Skeletal muscle tissue (tissue), 4 donors: Measurements from ENCODE around the gene SORCS1. TPM values are rescaled to one million over a fixed set of nuclear protein-coding genes. Genes with fewer than 3 reads are reported as not detected.

ENCODE experiments used
- H3K27ac ChIP-seq: one replicate; pipeline ENCODE4 v1.7.0; 2013; ENCODE audit warnings: mild to moderate bottlenecking, low read depth, low read length, inconsistent platforms
- H3K27me3 ChIP-seq, 3 donors: one replicate each; pipeline ENCODE4 v1.7.0; 2013; ENCODE audit warnings: low read length in 3 of 3; ENCODE audit not compliant: control insufficient read depth in 3 of 3, insufficient read depth in 3 of 3
- H3K36me3 ChIP-seq, 3 donors: one replicate each; pipeline ENCODE4 v1.7.0; 2013; ENCODE audit warnings: low read length in 3 of 3; ENCODE audit not compliant: control insufficient read depth in 3 of 3, insufficient read depth in 3 of 3
- H3K4me1 ChIP-seq, 3 donors: one replicate each; pipeline ENCODE4 v1.7.0; 2013; ENCODE audit warnings: low read length in 3 of 3, mild to moderate bottlenecking in 3 of 3; ENCODE audit not compliant: control insufficient read depth in 3 of 3, insufficient read depth in 3 of 3
- H3K4me3 ChIP-seq, 3 donors: one replicate each; pipeline ENCODE4 v1.7.0; 2013; ENCODE audit warnings: low read length in 3 of 3
- H3K9ac ChIP-seq, 3 donors: one replicate each; pipeline ENCODE4 v1.7.0; 2013; ENCODE audit warnings: low read length in 3 of 3, mild to moderate bottlenecking in 3 of 3, moderate library complexity in 2 of 3, low read depth in 1 of 3
- H3K9me3 ChIP-seq, 3 donors: one replicate each; pipeline ENCODE4 v1.7.0; 2013; ENCODE audit warnings: low read length in 3 of 3; ENCODE audit not compliant: control insufficient read depth in 3 of 3
- total RNA-seq: library from RNA; depleted of rRNA; stranded (reverse); fragments of >200 nt; gene quantifications from one replicate; pipeline ENCODE4 v1.2.3, GENCODE V29; 2014
- donor health status: Osteomylitis.

SORCS1 gene
- total RNA-seq, 1 donor from 2014 or later, result 4.2 TPM

- Histone ChIP-seq H3K9me3 (no peaks in the 10 kb centered on the region), H3K9ac (no peak overlapping the region), H3K27me3 (no peaks in the 10 kb centered on the region), H3K4me3 (no peak overlapping the region), H3K4me1 (no peaks in the 10 kb centered on the region), H3K27ac (no peak overlapping the region), H3K36me3 (no peaks in the 10 kb centered on the region)
These were observed 417.6 kb downstream of the SORCS1 start for GRCh38 chr10:106746868-106747267.

- no peak overlapping the region for H3K27ac ChIP-seq
- no peak overlapping the region for H3K4me3 ChIP-seq
- no peaks in the 10 kb centered on the region for H3K27me3 ChIP-seq
- H3K9me3 ChIP-seq, result no peaks in the 10 kb centered on the region
- no peaks in the 10 kb centered on the region for H3K4me1 ChIP-seq
- H3K36me3 ChIP-seq, result no peaks in the 10 kb centered on the region
- H3K9ac ChIP-seq, result no peak overlapping the region
These were observed 423.4 kb downstream of the SORCS1 start for GRCh38 chr10:106741006-106741530.

- no peak overlapping the region for H3K9ac ChIP-seq
- H3K36me3 ChIP-seq, result no peaks in the 10 kb centered on the region
These were observed 424.4 kb downstream of the SORCS1 start for GRCh38 chr10:106740071-106740470.

GRCh38 chr10:106734220-106734619 lies 430.3 kb downstream of the SORCS1 start:
- Histone ChIP-seq H3K9ac (no peak overlapping the region), H3K4me1 (no peaks in the 10 kb centered on the region), H3K27ac (no peak overlapping the region)

More at GRCh38 chr10:106740071-106740470, 424.4 kb downstream of the SORCS1 start:
- no peak overlapping the region for H3K27ac ChIP-seq
- H3K4me3 ChIP-seq, result no peak overlapping the region
- no peaks in the 10 kb centered on the region for H3K27me3 ChIP-seq
- H3K9me3 ChIP-seq, result no peaks in the 10 kb centered on the region
- H3K4me1 ChIP-seq, result no peaks in the 10 kb centered on the region

GRCh38 chr10:106728232-106728631 lies 436.3 kb downstream of the SORCS1 start:
- Histone ChIP-seq H3K9ac (no peak overlapping the region), H3K4me3 (no peak overlapping the region), H3K9me3 (no peaks in the 10 kb centered on the region), H3K27ac (no peak overlapping the region), H3K27me3 (no peaks in the 10 kb centered on the region), H3K36me3 (no peaks in the 10 kb centered on the region), H3K4me1 (no peaks in the 10 kb centered on the region)

More at GRCh38 chr10:106734220-106734619, 430.3 kb downstream of the SORCS1 start:
- Histone ChIP-seq H3K9me3 (no peaks in the 10 kb centered on the region), H3K27me3 (no peaks in the 10 kb centered on the region), H3K4me3 (no peak overlapping the region), H3K36me3 (no peaks in the 10 kb centered on the region)

GRCh38 chr10:106727170-106727569 lies 437.3 kb downstream of the SORCS1 start:
- Histone ChIP-seq H3K36me3 (no peaks in the 10 kb centered on the region), H3K4me1 (no peaks in the 10 kb centered on the region), H3K9me3 (no peaks in the 10 kb centered on the region), H3K27ac (no peak overlapping the region), H3K27me3 (no peaks in the 10 kb centered on the region), H3K9ac (no peak overlapping the region), H3K4me3 (no peak overlapping the region)

GRCh38 chr10:106722524-106722923 lies 442.0 kb downstream of the SORCS1 start:
- Histone ChIP-seq H3K27me3 (no peaks in the 10 kb centered on the region), H3K9me3 (no peaks in the 10 kb centered on the region), H3K4me1 (no peaks in the 10 kb centered on the region), H3K9ac (no peak overlapping the region), H3K36me3 (no peaks in the 10 kb centered on the region), H3K4me3 (no peak overlapping the region), H3K27ac (no peak overlapping the region)

- Histone ChIP-seq H3K9me3 (no peaks in the 10 kb centered on the region), H3K9ac (no peak overlapping the region), H3K4me3 (no peak overlapping the region)
These were observed 443.8 kb downstream of the SORCS1 start for GRCh38 chr10:106720683-106721082.

GRCh38 chr10:106716381-106716780 lies 448.1 kb downstream of the SORCS1 start:
- H3K9ac ChIP-seq, result no peak overlapping the region
- H3K4me3 ChIP-seq, result no peak overlapping the region
- H3K4me1 ChIP-seq, result no peaks in the 10 kb centered on the region
- H3K9me3 ChIP-seq, result no peaks in the 10 kb centered on the region
- H3K27ac ChIP-seq, result no peak overlapping the region
- H3K27me3 ChIP-seq, result no peaks in the 10 kb centered on the region
- H3K36me3 ChIP-seq, result no peaks in the 10 kb centered on the region

More at GRCh38 chr10:106720683-106721082, 443.8 kb downstream of the SORCS1 start:
- Histone ChIP-seq H3K27ac (no peak overlapping the region), H3K27me3 (no peaks in the 10 kb centered on the region), H3K4me1 (no peaks in the 10 kb centered on the region), H3K36me3 (no peaks in the 10 kb centered on the region)

- no peak overlapping the region for H3K4me3 ChIP-seq
- no peak overlapping the region for H3K27ac ChIP-seq
- H3K4me1 ChIP-seq, result no peaks in the 10 kb centered on the region
- no peaks in the 10 kb centered on the region for H3K9me3 ChIP-seq
- H3K36me3 ChIP-seq, result no peaks in the 10 kb centered on the region
- no peaks in the 10 kb centered on the region for H3K27me3 ChIP-seq
- H3K9ac ChIP-seq, result no peak overlapping the region
These were observed 449.6 kb downstream of the SORCS1 start for GRCh38 chr10:106714734-106715555.
